Loucy (cell line): ENCODE results near the gene C2orf92.

Source experiments
- H2AFZ ChIP-seq: fragments of 200-600 bp; sonication (generic); 2 replicates; pipeline ENCODE4 v1.6.0; 2016; ENCODE audit warnings: antibody characterized with exemption, mild to moderate bottlenecking, low read length, moderate library complexity
- H3F3A ChIP-seq: fragments of 200-600 bp; 2 replicates; pipeline ENCODE4 v1.6.0; 2016; ENCODE audit warnings: antibody characterized with exemption, low read depth, mild to moderate bottlenecking
- H3K27me3 ChIP-seq: fragments of 200-600 bp; sonication (generic); 2 replicates; pipeline ENCODE4 v1.6.1; 2014; ENCODE audit warnings: low read length, mild to moderate bottlenecking; ENCODE audit not compliant: insufficient read depth, poor library complexity, severe bottlenecking
- H3K36me3 ChIP-seq: fragments of 200-600 bp; sonication (generic); 2 replicates; pipeline ENCODE4 v1.6.1; 2016; ENCODE audit warnings: low read length; ENCODE audit not compliant: insufficient read depth
- H3K4me1 ChIP-seq: fragments of 200-600 bp; sonication (generic); 2 replicates; pipeline ENCODE4 v1.5.1; 2014; ENCODE audit warnings: low read length, mild to moderate bottlenecking; ENCODE audit not compliant: insufficient read depth, poor library complexity, severe bottlenecking
- H3K4me2 ChIP-seq: fragments of 200-600 bp; sonication (generic); 2 replicates; pipeline ENCODE4 v1.6.0; 2014; ENCODE audit warnings: antibody characterized with exemption, low read length, low read depth, mild to moderate bottlenecking; ENCODE audit not compliant: poor library complexity, severe bottlenecking
- H3K4me3 ChIP-seq: fragments of 200-600 bp; sonication (generic); 2 replicates; pipeline ENCODE4 v1.5.1; 2014; ENCODE audit warnings: low read length, mild to moderate bottlenecking, mixed read lengths; ENCODE audit not compliant: poor library complexity, severe bottlenecking
- H3K79me2 ChIP-seq: fragments of 200-600 bp; sonication (generic); 2 replicates; pipeline ENCODE4 v1.6.1; 2014; ENCODE audit warnings: low read length; ENCODE audit not compliant: insufficient read depth
- H3K9ac ChIP-seq: fragments of 200-600 bp; sonication (generic); 2 replicates; pipeline ENCODE4 v1.6.0; 2014; ENCODE audit warnings: mild to moderate bottlenecking, low read depth, low read length, moderate library complexity; ENCODE audit not compliant: poor library complexity, severe bottlenecking
- H3K9me2 ChIP-seq: fragments of 200-600 bp; sonication (generic); replicated peaks from 2 replicates; pipeline ENCODE4 v1.6.1; 2016; ENCODE audit warnings: low read depth, low read length, mixed read lengths
- H3K9me3 ChIP-seq: fragments of 200-600 bp; sonication (generic); 2 replicates; pipeline ENCODE4 v1.6.1; 2014; ENCODE audit warnings: mild to moderate bottlenecking, antibody characterized with exemption, low read length, low read depth; ENCODE audit not compliant: insufficient read depth
- H4K20me1 ChIP-seq: fragments of 200-600 bp; sonication (generic); 2 replicates; pipeline ENCODE4 v1.6.0; 2014; ENCODE audit warnings: antibody characterized with exemption, low read length, mild to moderate bottlenecking; ENCODE audit not compliant: insufficient read depth, poor library complexity, severe bottlenecking
- EZH2phosphoT487 ChIP-seq: fragments of 200-600 bp; IDR thresholded peaks from 2 replicates; pipeline ENCODE4 v1.6.1; 2018; ENCODE audit warnings: antibody characterized with exemption, mild to moderate bottlenecking, moderate library complexity, borderline replicate concordance
- TF ChIP-seq, protein P1 (sequence below): fragments of 200-600 bp; sonication (generic); conservative IDR thresholded peaks from 2 replicates; pipeline ENCODE4 v1.5.1; 2014; ENCODE audit warnings: mild to moderate bottlenecking, antibody characterized with exemption, low read length

C2orf92 gene

DNA sequence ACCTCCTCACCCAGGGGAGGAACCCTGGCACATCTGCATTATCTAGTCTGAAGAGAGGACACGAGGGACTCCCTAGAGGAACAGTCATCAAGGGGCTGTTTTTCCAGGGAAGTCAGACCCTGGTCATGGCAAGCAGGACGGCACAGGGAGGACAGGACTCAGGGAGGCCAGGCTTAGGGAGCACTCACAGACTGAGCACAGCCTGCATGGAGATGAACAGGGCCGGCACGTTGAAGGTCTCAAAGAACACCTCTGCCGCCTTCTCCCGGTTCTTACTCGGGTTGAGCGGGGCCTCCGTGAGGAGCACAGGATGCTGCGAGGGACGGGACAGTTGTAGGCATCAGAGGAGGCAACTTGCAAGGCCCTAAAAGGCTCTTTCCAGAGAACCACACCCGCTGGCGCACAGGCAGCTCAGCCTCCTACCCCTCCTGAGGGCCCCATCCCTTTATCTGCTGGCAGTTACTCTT, 10.8 kb upstream of the C2orf92 start:
- Histone ChIP-seq H3K4me1 (peaks cover 22% of the 10 kb centered on the region), H3K4me2 (no peak overlapping the region), H3K27me3 (no peaks in the 10 kb centered on the region), H3K79me2 (peaks cover 38% of the 10 kb centered on the region), H3K36me3 (peaks cover 18% of the 10 kb centered on the region; the same call in 1 of the 2 replicates), H3K4me3 (no peak overlapping the region), H3K9me3 (no peaks in the 10 kb centered on the region), H3F3A (no peaks in the 10 kb centered on the region), H3K9me2 (no peaks in the 10 kb centered on the region), H3K9ac (no peak overlapping the region), H4K20me1 (peaks cover 18% of the 10 kb centered on the region), H2AFZ (no peak overlapping the region)
- TF ChIP-seq EZH2phosphoT487, result no peak
- TF ChIP-seq, protein P1, sequence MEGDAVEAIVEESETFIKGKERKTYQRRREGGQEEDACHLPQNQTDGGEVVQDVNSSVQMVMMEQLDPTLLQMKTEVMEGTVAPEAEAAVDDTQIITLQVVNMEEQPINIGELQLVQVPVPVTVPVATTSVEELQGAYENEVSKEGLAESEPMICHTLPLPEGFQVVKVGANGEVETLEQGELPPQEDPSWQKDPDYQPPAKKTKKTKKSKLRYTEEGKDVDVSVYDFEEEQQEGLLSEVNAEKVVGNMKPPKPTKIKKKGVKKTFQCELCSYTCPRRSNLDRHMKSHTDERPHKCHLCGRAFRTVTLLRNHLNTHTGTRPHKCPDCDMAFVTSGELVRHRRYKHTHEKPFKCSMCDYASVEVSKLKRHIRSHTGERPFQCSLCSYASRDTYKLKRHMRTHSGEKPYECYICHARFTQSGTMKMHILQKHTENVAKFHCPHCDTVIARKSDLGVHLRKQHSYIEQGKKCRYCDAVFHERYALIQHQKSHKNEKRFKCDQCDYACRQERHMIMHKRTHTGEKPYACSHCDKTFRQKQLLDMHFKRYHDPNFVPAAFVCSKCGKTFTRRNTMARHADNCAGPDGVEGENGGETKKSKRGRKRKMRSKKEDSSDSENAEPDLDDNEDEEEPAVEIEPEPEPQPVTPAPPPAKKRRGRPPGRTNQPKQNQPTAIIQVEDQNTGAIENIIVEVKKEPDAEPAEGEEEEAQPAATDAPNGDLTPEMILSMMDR, result no peak

DNA sequence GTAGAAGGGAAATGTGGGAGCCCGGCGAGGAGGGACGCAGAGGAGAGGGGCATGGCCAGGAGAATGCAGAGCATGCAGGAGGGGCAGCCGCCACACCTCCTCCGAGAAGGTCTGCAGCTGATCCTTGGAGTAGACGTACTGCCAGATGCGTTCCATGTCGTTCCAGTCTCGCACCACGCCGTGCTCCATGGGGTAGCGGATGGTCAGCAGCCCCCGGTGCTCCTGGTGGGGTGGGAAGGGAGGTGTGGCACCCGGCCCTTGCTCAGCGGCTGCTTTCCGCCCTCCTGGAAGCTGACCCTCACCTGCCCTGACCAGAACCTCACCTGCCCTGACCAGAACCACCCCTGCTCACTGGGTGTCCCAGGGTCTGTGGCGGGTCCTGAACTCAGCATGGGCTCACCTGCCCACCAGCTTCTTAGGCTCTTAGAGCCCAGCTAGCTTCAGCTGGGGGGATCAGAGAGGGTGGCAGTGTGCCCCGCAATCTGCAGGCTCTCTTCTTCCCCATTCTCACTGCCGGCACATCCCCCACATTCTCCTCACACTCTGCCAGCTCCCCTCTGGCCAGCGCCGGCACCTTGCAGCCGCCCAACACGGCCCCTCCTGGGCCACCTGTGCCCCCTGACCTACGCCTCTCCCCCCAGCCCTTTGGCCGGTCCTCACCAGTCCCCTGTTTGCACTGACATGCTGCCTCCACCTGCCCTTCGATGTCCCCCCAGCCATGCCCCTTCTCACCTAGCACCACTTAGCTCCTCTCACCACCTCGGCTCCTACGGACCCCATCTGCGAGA, 10.1 kb upstream of the C2orf92 start:
- Histone ChIP-seq H4K20me1 (peaks cover 18% of the 10 kb centered on the region), H3K9me2 (no peaks in the 10 kb centered on the region), H3K4me2 (no peak overlapping the region), H3F3A (no peaks in the 10 kb centered on the region), H2AFZ (no peak overlapping the region), H3K27me3 (no peaks in the 10 kb centered on the region), H3K9me3 (no peaks in the 10 kb centered on the region), H3K79me2 (peaks cover 39% of the 10 kb centered on the region), H3K9ac (no peak overlapping the region), H3K4me1 (peaks cover 23% of the 10 kb centered on the region), H3K36me3 (peaks cover 18% of the 10 kb centered on the region; the same call in 1 of the 2 replicates), H3K4me3 (no peak overlapping the region)
- no peak for TF ChIP-seq EZH2phosphoT487
- TF ChIP-seq, protein P1, result no peak

DNA sequence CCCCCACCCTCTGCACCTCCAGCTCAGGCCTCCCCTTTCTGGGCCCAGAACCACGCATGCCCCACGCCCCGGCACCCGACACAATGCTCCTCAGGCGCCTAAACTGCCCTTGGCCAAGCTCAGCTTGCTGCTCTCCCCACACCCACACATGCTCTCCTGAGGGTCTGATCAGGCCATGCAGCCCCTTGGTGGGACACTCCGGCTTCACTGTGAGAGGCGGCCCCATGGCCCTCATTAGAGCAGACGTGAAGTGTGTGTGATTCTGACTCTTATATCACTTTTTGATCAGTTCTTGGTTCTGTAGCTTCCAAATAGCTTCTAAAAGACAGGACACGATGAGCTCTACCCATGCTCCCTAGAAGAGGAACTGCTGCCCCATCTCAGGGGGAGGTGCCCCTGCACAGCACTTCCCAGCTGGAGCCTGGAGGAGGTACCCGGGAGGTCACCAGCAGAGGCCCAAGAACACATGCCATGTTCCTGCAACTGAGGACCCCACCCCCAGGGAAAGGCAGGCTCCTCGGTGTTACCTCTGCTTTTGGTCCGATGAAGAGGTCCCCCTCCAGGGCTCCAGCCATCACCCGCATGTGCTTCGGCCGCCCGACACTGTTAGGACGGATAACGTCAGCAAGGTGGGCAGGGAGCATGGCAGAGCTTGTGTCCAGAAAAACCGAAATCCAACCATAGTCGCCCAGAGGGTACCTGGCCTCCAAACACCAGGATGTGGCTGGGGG, 9.3 kb upstream of the C2orf92 start:
- Histone ChIP-seq H3K36me3 (peaks cover 18% of the 10 kb centered on the region; the same call in 1 of the 2 replicates), H3K4me3 (no peak overlapping the region), H3K4me1 (peaks cover 30% of the 10 kb centered on the region), H3F3A (no peaks in the 10 kb centered on the region), H3K4me2 (peak overlapping the region; percentile 91), H3K9me2 (no peaks in the 10 kb centered on the region), H3K9ac (no peak overlapping the region), H2AFZ (no peak overlapping the region), H4K20me1 (peaks cover 18% of the 10 kb centered on the region), H3K27me3 (no peaks in the 10 kb centered on the region), H3K9me3 (no peaks in the 10 kb centered on the region), H3K79me2 (peaks cover 46% of the 10 kb centered on the region)
- TF ChIP-seq, protein P1, result no peak
- TF ChIP-seq EZH2phosphoT487, result no peak
